ENCODE results near the gene EDEM3. TPM values are rescaled to one million over a fixed set of nuclear protein-coding genes. Genes with fewer than 3 reads are reported as not detected.

The EDEM3 gene
- polyA plus RNA-seq, 1 experiment: 10.4 TPM

DNA sequence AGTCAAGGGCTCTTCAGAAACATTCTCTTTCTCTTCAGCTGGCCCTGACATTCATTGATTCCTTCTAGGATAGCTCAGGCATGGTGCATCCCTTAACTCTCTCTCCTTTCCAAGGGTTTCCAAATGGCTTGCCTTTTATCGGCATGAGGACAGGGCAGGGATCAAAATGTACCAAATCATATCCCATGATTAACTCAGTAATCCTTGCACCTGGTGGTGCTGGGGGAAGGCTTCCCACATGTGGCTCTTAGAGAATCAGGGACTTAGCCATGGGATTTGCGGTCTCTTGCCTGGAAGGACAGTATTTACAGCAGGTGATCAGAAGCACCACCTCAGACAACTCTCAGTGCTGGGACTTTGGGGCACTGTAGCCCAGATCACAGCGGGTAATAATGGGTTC lies 46.2 kb upstream of the EDEM3 start:
- ChIA-PET CTCF (no interaction called here), POLR2A (no interaction called here)
- peaks cover 2% of the 10 kb centered on the region for H3K36me3 ChIP-seq (ENCODE audit: control insufficient read depth, insufficient read depth, low read length)
- no peaks in the 10 kb centered on the region for H3K27me3 ChIP-seq (ENCODE audit: control insufficient read depth, insufficient read depth, low read length)
- H3K4me3 ChIP-seq (ENCODE audit: low read depth, low read length): no peak overlapping the region
- TF ChIP-seq, protein P1, sequence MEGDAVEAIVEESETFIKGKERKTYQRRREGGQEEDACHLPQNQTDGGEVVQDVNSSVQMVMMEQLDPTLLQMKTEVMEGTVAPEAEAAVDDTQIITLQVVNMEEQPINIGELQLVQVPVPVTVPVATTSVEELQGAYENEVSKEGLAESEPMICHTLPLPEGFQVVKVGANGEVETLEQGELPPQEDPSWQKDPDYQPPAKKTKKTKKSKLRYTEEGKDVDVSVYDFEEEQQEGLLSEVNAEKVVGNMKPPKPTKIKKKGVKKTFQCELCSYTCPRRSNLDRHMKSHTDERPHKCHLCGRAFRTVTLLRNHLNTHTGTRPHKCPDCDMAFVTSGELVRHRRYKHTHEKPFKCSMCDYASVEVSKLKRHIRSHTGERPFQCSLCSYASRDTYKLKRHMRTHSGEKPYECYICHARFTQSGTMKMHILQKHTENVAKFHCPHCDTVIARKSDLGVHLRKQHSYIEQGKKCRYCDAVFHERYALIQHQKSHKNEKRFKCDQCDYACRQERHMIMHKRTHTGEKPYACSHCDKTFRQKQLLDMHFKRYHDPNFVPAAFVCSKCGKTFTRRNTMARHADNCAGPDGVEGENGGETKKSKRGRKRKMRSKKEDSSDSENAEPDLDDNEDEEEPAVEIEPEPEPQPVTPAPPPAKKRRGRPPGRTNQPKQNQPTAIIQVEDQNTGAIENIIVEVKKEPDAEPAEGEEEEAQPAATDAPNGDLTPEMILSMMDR (IDR thresholded peaks at IDR 0.05; ENCODE audit: insufficient read depth, low read depth, low read length): no peak
- no peak for DNase-seq (ENCODE audit: low read depth)

DNA sequence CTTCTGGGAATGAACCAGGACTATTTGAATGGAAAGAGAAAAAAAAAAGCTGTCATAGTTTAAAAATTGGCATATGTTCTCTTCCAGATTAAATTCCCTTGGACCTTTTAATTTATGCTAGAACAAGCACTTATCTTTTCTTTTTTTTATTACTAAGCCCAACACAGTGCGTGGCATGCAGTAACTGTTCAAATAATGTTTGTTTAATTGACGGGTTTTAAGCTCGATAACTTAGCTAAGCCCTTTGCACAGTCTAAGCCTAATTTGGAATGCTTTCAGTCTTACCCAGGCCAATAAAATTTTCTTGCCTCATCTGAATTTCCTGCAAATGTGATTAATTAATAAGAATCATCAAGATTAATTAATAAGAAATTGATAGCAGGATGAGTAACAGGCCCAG lies 39.3 kb upstream of the EDEM3 start:
- POLR2A ChIA-PET: interaction anchor here (0.6 kb wide), 1 partner anchor 39 kb away, joined by 5 read pairs; the partner anchor contains the start of gene EDEM3
- no peaks in the 10 kb centered on the region for H3K27me3 ChIP-seq (ENCODE audit: control insufficient read depth, insufficient read depth, low read length)
- CTCF ChIA-PET: no interaction called here
- H3K4me3 ChIP-seq (ENCODE audit: low read depth, low read length): no peak overlapping the region
- H3K36me3 ChIP-seq (ENCODE audit: control insufficient read depth, insufficient read depth, low read length): peaks cover 5% of the 10 kb centered on the region
- DNase-seq (ENCODE audit: low read depth): no peak
- TF ChIP-seq, protein P1 (IDR thresholded peaks at IDR 0.05; ENCODE audit: insufficient read depth, low read depth, low read length): no peak

DNA sequence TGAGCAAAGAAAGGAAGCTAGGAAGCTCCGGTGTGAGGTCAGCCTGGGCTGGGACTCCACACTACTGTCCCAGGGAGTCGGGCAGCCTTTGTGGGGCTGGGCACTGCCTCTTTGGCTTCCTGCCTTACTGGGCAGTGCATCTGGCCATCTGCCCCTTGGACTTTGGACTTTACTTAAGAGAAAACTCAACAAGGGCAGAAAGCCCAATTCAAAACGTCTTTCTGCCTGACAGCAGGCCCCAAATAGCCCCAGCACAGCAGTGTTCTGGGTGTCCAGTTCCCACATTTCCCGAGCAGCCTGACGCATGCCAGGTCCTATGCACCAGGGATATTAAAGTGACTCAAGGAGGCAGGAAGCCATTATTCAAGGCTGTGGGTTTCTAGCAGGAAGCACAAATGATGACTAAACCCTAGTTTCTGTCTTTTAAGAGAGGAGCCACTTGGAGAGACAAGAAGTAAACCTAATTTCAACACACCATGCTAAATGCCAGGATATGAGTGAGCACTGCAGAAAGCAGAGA lies 37.9 kb upstream of the EDEM3 start:
- POLR2A ChIA-PET: no interaction called here

DNA sequence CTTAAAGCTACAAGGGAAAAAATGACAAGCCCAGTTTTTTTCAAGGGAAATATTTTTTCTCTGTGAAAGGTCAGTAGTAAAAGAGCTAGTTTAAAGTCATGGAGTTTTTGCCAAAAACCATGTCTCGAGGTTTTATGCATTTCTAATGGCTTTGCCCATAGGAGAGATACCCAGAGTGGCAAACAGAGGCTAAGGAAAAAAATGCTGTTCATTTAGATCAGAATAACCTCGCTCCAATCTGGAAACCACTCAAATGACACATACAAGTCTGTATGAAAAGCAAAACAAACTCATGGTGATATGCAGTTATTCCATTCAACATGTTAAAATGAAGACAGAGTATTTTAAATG lies 36.9 kb upstream of the EDEM3 start:
- Histone ChIP-seq H3K4me3 (ENCODE audit: low read depth, low read length) (no peak overlapping the region), H3K36me3 (ENCODE audit: control insufficient read depth, insufficient read depth, low read length) (peaks cover 4% of the 10 kb centered on the region), H3K27me3 (ENCODE audit: control insufficient read depth, insufficient read depth, low read length) (no peaks in the 10 kb centered on the region)
- no peak for DNase-seq (ENCODE audit: low read depth)
- ChIA-PET CTCF (no interaction called here), POLR2A (no interaction called here)
- TF ChIP-seq, protein P1 (IDR thresholded peaks at IDR 0.05; ENCODE audit: insufficient read depth, low read depth, low read length): no peak

More for the DNA sequence above, 37.9 kb upstream of the EDEM3 start:
- DNase-seq (ENCODE audit: low read depth): peak; percentile 95
- TF ChIP-seq, protein P1 (IDR thresholded peaks at IDR 0.05; ENCODE audit: insufficient read depth, low read depth, low read length): no peak
- no peaks in the 10 kb centered on the region for H3K27me3 ChIP-seq (ENCODE audit: control insufficient read depth, insufficient read depth, low read length)
- H3K36me3 ChIP-seq (ENCODE audit: control insufficient read depth, insufficient read depth, low read length): peaks cover 5% of the 10 kb centered on the region
- CTCF ChIA-PET: interaction anchor here (0.9 kb wide), 1 partner anchor 13 kb away, joined by 4 read pairs; no protein-coding TSS in a partner anchor
- no peak overlapping the region for H3K4me3 ChIP-seq (ENCODE audit: low read depth, low read length)

DNA sequence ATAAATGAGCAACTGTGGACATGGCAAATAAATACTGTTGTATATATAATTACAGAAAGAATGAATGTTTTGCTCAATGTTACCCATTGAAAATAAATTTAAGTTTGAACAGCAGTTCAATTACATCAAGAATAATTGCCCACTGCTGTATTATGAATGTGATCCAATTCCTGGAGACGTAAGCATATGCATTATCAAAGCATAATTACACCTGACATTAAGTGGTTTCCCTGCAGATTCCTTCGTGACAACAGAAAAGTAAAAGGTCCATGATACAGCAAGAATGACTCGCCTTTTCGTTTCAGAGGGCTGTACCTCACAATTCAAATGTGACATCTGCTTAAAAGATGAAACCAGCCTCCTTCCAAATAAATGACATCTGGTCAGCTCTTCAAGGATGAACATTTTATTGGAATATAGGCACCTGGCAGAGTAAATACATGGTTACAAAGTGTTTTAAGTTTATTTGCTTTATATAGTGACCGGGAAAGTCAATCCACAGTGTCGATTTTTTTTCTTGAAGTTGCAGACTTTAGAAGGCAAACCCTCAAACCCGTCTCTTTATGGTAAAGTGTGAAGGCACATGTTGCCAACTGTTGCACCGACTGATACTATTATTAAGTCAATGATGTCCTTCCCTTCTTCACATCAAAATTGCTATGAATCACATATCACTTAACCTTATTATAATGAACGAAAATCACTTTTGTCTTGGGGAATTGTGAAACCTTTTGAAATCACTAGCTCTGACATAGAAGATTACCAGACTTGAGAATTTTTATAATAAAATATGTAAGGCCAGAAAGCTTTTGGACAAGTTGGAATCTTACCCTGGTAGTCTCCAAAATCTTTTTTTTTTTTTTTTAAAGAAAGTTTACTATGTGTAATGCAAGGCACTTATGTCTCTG lies 36.2 kb upstream of the EDEM3 start:
- no peak for DNase-seq (ENCODE audit: low read depth)
- TF ChIP-seq, protein P1 (IDR thresholded peaks at IDR 0.05; ENCODE audit: insufficient read depth, low read depth, low read length): no peak
- ChIA-PET CTCF (no interaction called here), POLR2A (no interaction called here)
- Histone ChIP-seq H3K4me3 (ENCODE audit: low read depth, low read length) (no peak overlapping the region), H3K36me3 (ENCODE audit: control insufficient read depth, insufficient read depth, low read length) (peaks cover 3% of the 10 kb centered on the region), H3K27me3 (ENCODE audit: control insufficient read depth, insufficient read depth, low read length) (no peaks in the 10 kb centered on the region)

Data from BJ (cell line).